Muscle layer of duodenum (tissue), 2 donors: ENCODE results near the gene NFIX.
A peak's percentile ranks its signal among the peaks of the same experiment; 100 is the strongest.

Experiments used
- H3K27ac ChIP-seq: one replicate; pipeline ENCODE4 v1.7.0; 2013; ENCODE audit warnings: mild to moderate bottlenecking, low read length
- H3K27me3 ChIP-seq: one replicate; pipeline ENCODE4 v1.7.0; 2013; ENCODE audit warnings: low read depth, mild to moderate bottlenecking, control low read depth, low read length
- H3K36me3 ChIP-seq, 2 donors: one replicate each; pipeline ENCODE4 v1.7.0; 2013; ENCODE audit warnings: low read length in 2 of 2, control low read depth in 1 of 2, mild to moderate bottlenecking in 1 of 2; ENCODE audit not compliant: insufficient read depth in 2 of 2, control insufficient read depth in 1 of 2
- H3K4me1 ChIP-seq, 2 donors: one replicate each; pipeline ENCODE4 v1.7.0; 2013; ENCODE audit warnings: low read length in 2 of 2, mild to moderate bottlenecking in 2 of 2, control low read depth in 1 of 2, moderate library complexity in 1 of 2; ENCODE audit not compliant: insufficient read depth in 2 of 2, control insufficient read depth in 1 of 2
- H3K4me3 ChIP-seq, 2 donors: one replicate each; pipeline ENCODE4 v1.7.0; 2013; ENCODE audit warnings: low read length in 2 of 2, low read depth in 1 of 2, mild to moderate bottlenecking in 1 of 2
- H3K9me3 ChIP-seq, 2 donors: one replicate each; pipeline ENCODE4 v1.7.0; 2013; ENCODE audit warnings: low read length in 2 of 2, control low read depth in 1 of 2, mild to moderate bottlenecking in 1 of 2; ENCODE audit not compliant: control insufficient read depth in 1 of 2
- donor health status: healthy.

Gene NFIX

DNA sequence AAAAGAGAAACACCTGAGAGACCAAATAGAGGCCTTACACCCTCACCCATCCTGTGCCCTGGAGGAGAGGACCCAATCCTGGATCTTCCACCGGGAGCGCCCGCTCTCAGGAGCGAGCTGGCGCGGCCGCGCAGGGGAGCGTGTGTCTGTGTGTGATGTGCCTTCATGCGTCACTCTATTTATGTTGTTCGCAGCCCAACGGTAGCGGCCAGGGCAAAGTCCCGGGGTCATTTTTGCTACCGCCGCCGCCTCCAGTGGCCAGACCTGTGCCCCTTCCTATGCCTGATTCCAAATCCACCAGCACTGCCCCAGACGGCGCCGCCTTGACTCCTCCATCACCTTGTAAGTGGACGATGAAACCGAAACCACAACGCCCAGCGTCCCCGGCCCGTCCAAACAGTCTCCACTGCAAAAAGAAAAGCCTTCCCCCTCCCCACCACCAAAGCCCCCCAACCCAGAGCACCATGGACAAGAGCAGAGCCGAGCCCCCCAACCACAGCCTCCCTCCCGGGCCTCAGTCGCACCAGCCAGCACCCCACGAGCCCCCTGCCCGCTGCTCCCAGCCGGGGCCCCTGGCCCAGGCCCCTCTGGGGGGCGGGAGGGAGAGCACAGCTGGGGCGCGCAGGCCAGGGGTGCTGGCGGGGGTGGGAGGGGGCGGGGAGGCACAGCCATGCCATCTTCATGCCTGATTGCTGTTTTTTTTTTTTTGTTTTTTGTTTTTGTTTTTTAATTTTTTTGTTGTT lies 92.7 kb downstream of the NFIX start:
- H3K36me3 ChIP-seq = peaks cover 9 to 17% of the 10 kb centered on the region in 2 donors
- H3K27me3 ChIP-seq = no peaks in the 10 kb centered on the region
- H3K4me3 ChIP-seq = no peak overlapping the region
- H3K27ac ChIP-seq = no peak overlapping the region
- peaks cover 11 to 54% of the 10 kb centered on the region in 2 donors for H3K4me1 ChIP-seq
- no peaks in the 10 kb centered on the region for H3K9me3 ChIP-seq

DNA sequence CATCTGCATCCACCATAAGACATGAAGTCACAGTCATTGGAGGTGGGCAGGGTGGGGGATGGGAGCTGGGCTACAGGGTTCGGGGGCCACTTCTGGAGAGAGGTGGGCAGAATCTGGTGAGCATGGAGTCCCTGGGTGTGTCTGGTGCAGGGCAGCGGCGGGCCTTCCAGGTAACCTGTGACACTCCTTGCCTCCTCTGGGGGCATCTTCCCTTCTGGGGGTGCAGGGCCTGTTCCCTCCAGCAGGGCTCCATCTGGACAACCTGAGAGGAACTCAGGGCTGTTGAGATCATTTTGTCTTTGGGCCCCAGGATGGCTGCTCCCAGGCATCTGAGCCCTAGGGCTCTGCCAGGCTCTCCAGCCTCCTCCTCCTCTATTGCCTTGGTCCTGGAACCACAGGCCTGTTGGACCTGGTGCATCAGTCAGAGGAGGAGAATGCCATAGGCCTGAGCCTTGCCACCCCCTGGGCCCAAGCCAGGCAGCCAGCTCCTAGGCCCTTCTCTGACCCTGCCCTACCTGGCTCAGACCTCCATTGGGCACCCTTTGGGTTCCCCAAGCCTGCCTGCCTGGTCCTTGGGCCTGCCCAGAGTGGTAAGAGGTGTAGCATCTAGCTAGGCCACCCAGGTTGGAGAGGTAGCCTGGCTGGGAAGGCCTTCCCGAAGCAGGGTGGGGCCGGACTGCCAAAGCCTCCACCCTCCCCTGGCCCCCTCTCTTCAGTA lies 94.0 kb downstream of the NFIX start:
- no peak overlapping the region for H3K27ac ChIP-seq
- peaks cover 11 to 59% of the 10 kb centered on the region in 2 donors for H3K4me1 ChIP-seq
- peaks cover 7 to 9% of the 10 kb centered on the region in 2 donors for H3K36me3 ChIP-seq
- no peaks in the 10 kb centered on the region for H3K27me3 ChIP-seq
- H3K4me3 ChIP-seq = no peak overlapping the region
- H3K9me3 ChIP-seq = no peaks in the 10 kb centered on the region

GRCh38 chr19:13089857-13090507 lies 94.7 kb downstream of the NFIX start:
- Histone ChIP-seq H3K27ac (no peak overlapping the region), H3K36me3 (peaks cover 5 to 9% of the 10 kb centered on the region in 2 donors), H3K4me3 (no peak overlapping the region), H3K4me1 (peaks cover 11 to 66% of the 10 kb centered on the region in 2 donors), H3K9me3 (no peaks in the 10 kb centered on the region), H3K27me3 (no peaks in the 10 kb centered on the region)

GRCh38 chr19:13090511-13091231 lies 95.4 kb downstream of the NFIX start:
- peaks cover 8 to 9% of the 10 kb centered on the region in 2 donors for H3K36me3 ChIP-seq
- no peaks in the 10 kb centered on the region for H3K9me3 ChIP-seq
- no peak overlapping the region for H3K27ac ChIP-seq
- no peak overlapping the region for H3K4me3 ChIP-seq
- H3K27me3 ChIP-seq = no peaks in the 10 kb centered on the region
- peaks cover 7 to 66% of the 10 kb centered on the region in 2 donors for H3K4me1 ChIP-seq

- Histone ChIP-seq H3K27ac (no peak overlapping the region), H3K4me1 (peaks cover 5 to 62% of the 10 kb centered on the region in 2 donors), H3K4me3 (peak overlapping the region in 1 of 2 donors; percentile 11), H3K9me3 (no peaks in the 10 kb centered on the region), H3K36me3 (peaks cover 8% of the 10 kb centered on the region in 2 donors), H3K27me3 (no peaks in the 10 kb centered on the region)
Measured at GRCh38 chr19:13091400-13092157, 96.3 kb downstream of the NFIX start.

GRCh38 chr19:13092158-13092543 lies 96.9 kb downstream of the NFIX start:
- H3K4me3 ChIP-seq = peak overlapping the region in 1 of 2 donors; percentile 11
- H3K4me1 ChIP-seq = peaks cover 5 to 62% of the 10 kb centered on the region in 2 donors
- peak overlapping the region; percentile 23 for H3K27ac ChIP-seq

GRCh38 chr19:13092606-13093235 lies 97.4 kb downstream of the NFIX start:
- Histone ChIP-seq H3K9me3 (no peaks in the 10 kb centered on the region), H3K27me3 (no peaks in the 10 kb centered on the region), H3K27ac (peak overlapping the region; percentile 23)

More at GRCh38 chr19:13092158-13092543, 96.9 kb downstream of the NFIX start:
- H3K9me3 ChIP-seq = no peaks in the 10 kb centered on the region
- no peaks in the 10 kb centered on the region for H3K27me3 ChIP-seq
- H3K36me3 ChIP-seq = peaks cover 2 to 8% of the 10 kb centered on the region in 2 donors

DNA sequence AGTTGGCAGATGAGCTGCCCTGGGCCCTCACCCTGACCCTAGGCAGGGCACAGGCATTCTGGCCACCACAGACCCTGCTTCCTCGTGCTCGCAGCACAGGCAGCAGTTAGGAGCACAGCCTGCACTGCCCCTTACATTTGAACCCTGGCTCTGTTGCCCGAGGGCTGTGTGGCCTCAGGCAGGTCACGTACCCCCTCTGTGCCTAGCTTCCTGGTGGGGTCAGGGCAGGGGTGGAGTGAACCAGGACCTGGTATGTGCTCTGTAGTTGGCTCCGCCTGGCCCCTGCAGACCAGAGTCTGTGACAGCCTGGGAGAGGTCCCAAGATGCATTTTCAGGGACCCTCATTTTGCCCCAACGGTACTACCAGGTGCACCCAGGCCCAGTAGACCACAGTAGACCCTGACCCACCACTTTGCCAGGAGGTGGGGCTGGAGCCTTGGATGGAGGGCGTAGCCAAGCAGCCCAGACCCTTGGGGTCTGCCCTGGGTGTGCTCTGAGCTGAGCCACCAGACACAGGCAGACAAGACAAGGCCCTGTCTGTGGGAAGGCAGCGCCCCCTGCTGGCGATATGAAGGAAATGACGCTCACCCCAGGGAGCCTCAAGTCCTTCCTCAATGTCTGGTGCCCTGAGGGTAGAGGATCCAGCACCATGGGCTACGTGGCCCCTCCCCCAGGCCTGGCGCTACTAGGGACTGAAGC lies 98.3 kb downstream of the NFIX start:
- Histone ChIP-seq H3K9me3 (no peaks in the 10 kb centered on the region), H3K27me3 (no peaks in the 10 kb centered on the region), H3K27ac (peak overlapping the region; percentile 23), H3K4me1 (peaks cover 5 to 66% of the 10 kb centered on the region in 2 donors), H3K4me3 (no peak overlapping the region), H3K36me3 (peaks cover 0 to 8% of the 10 kb centered on the region in 2 donors)

More at GRCh38 chr19:13092606-13093235, 97.4 kb downstream of the NFIX start:
- peaks cover 0 to 8% of the 10 kb centered on the region in 2 donors for H3K36me3 ChIP-seq
- H3K4me3 ChIP-seq = no peak overlapping the region
- peaks cover 5 to 63% of the 10 kb centered on the region in 2 donors for H3K4me1 ChIP-seq

GRCh38 chr19:13094106-13094504 lies 98.8 kb downstream of the NFIX start:
- H3K27ac ChIP-seq = peak overlapping the region; percentile 23

More at GRCh38 chr19:13094106-13094504, 98.8 kb downstream of the NFIX start:
- Histone ChIP-seq H3K4me1 (peaks cover 5 to 72% of the 10 kb centered on the region in 2 donors), H3K36me3 (peaks cover 0 to 8% of the 10 kb centered on the region in 2 donors), H3K4me3 (no peak overlapping the region), H3K27me3 (no peaks in the 10 kb centered on the region), H3K9me3 (no peaks in the 10 kb centered on the region)
